GM19468 (cell line): ENCODE measurements around the gene HEXIM2.
"Not testable (repeated sequence)": the region's sequence is repeated elsewhere in the genome, so short reads cannot be mapped to it uniquely, and the experiment has no call there.

Experiments used
- ATAC-seq: cut with Tn5 transposase; IDR thresholded peaks from one replicate; pipeline ENCODE4 v1.9.1; 2021; ENCODE audit warnings: mild to moderate bottlenecking, moderate library complexity, moderate number of reproducible peaks; ENCODE audit not compliant: unreplicated experiment; ENCODE audit errors: extremely low read depth

Gene HEXIM2, protein sequence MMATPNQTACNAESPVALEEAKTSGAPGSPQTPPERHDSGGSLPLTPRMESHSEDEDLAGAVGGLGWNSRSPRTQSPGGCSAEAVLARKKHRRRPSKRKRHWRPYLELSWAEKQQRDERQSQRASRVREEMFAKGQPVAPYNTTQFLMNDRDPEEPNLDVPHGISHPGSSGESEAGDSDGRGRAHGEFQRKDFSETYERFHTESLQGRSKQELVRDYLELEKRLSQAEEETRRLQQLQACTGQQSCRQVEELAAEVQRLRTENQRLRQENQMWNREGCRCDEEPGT

DNA sequence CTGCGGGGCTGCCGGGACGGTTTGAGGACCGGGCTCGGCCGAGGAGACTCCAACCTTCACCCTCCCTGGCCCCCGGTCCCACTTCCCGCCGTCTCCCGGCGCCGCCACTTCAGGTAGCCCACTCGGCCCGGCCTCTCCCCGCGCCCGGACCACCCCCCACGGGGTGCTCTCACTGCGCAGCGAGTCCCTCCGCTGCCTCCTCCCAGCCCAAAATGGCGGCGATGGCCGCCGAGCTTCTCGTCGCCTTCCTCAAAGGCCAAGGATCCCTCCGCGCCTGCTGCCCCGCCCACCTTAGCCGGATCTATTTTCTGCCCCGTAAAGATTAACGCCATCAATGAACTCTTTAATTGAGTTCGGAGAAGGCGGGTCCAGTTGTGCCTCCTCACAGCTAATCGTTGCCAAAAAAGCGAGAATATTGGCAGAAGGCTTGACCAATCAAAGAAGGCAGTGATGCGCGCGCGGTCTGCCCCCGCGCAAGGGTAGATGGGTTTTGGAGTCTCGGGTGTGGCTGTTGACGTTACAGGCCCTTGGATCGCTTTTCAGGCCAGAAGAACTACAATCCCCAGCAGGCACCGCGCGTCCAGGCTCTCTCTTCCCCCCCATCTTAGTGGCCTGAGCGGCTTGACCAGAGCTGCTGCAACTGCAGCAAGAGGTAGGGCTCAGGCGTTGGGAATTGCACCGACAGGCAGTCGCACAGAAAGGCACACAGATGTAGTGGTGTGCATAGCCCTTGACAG lies at the start of gene HEXIM2:
Gene HEXIM2, plus strand, starts transcription at position 588 of the 737 bp plus-strand sequence. CDS start 919 bp downstream, outside the sequence.
- peak; percentile 87 for ATAC-seq

DNA sequence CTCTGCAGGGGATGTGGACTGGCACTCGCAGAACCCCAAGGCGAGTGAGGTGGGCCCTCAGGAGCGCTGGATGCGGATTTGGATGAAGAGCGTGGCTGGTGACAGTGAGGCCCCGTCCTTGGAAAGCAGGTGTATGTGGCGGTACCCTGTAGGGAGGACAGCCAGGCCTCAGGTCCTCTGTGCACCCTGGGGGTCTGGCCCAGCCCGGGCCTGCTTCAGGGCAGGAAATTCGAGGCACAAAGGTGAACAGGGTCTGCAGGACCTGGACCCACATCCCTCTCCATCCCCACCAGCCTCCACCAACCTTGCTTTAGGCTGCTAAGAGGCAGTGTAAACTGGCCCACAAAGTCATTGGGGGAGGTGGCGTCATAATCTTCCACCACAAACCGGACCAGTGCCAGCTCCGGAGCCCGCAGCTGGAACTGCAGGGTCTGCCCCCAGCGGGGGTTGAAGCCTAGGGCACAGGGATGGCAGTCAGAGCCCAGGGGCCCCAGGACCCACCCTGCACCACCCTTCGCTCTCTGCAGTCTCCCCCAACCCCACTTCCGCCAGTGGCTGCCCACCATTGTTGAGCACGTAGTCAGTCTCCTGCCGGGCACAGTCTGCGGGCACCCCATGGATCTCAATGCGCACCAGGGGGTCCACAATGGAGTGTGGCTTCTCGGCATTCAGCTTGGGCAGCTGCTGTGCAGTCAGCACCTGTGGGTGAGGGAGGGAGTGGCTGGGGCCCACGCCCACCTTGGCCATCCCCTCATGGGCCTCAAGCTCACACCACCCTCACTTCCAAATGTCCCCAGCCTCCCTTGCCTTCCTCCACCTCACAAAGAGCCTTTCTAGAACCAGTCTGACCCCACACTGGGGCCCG lies 48.9 kb upstream of the HEXIM2 start:
- no peak for ATAC-seq

DNA sequence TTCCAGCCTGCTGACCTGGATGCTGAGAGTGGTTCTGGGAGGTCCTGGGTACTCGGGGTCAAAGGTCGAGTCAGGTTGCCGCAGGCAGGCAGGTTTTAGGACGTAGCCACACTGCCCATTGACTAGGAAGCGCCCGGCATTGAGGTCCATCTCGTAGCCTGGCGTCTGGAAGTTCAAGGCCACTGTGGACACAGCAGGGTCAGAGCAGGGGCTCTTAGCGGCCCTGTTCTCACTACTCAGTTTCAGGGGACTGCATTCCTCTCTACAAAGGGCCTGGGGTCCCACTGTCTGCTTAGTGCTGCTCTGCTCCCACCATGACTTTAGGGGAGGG lies 48.3 kb upstream of the HEXIM2 start:
- ATAC-seq = no peak

DNA sequence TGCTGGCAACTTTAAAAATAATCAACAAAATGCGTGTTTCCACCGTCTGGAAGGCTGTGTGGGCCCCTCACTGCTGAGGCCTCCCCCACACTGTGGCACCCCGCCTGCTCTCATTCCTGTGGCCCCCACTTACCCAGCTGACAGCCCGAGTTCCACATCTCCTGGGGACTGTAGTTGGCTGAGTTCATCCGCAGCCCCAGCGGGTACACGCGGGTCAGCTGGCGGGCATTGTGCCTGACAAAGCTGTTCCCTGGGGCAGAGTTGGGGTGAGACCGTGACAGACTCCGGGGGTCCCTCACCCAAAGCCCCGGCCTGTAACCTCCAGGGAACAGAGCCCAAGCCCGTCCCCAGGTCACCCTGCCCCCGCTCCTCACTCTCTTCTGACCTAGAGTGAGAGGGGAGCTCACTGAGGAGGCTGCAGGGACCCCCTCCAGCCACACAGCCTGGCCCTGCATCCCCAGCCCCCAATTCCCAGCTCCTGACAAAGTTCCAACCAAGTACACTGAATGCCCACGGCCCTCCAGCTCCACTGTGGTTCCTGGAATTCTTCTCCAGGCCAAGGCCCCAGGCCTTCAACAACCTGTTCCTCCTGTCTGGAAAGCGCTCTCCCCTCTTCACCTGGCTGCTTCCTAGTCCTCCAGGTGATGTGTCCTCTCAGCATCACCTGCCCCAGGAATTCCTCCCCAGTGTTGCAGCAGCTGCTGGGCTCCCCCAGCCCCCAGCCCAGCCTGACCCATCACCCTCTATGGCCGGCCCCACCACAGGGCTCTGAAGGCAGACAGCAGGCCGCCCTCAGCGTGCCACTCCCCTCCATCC lies 47.4 kb upstream of the HEXIM2 start:
- ATAC-seq = no peak

DNA sequence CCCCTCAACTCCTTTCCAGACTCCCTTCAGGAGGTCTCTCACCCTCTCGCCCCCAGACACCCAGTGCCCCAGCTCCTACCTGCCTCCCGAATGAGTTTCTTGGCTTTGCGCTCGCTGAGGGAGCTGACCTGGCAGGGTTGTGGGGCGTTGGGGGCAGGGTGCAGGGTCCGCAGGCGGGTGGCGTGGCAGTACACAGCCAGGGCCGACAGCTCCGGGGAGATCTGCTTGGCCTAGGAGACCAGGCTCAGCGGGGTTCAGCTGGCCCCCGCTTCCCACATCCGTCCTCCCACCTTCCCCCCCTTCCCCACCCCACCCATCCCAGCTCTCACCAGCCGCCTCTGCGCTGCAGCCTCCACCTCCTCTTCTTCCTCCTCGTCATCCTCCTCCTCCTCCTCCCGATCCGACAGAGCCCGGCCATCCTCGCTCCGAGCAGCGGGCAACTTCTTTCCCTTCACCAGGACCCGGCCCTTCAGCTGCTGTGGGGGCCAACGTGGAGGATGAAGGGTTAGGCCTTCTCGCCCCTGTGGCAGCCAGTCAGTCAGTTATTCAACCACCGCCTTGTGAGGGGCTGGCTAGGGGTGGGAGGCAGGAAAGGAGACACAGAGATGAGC lies 46.6 kb upstream of the HEXIM2 start:
- no peak for ATAC-seq

DNA sequence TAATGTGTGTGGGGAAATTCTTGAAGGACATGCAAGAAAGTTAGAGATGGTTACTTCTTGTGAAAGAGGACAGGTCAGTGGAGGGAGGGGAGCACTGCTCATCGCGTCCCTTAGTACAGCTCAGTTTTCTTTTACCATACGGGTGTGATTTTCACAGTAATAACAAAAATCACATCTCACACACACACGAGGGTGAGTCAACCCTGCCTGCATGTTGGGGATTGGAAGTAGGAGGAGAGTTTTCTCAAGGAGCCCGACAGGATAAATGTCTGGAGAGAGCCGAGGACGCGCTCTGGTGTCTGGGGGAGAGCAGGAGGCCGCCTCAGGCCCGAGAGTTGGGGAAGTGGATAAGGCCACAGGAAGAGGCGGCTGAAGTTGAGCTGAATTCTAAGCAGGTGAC lies 45.8 kb upstream of the HEXIM2 start:
- no peak for ATAC-seq

DNA sequence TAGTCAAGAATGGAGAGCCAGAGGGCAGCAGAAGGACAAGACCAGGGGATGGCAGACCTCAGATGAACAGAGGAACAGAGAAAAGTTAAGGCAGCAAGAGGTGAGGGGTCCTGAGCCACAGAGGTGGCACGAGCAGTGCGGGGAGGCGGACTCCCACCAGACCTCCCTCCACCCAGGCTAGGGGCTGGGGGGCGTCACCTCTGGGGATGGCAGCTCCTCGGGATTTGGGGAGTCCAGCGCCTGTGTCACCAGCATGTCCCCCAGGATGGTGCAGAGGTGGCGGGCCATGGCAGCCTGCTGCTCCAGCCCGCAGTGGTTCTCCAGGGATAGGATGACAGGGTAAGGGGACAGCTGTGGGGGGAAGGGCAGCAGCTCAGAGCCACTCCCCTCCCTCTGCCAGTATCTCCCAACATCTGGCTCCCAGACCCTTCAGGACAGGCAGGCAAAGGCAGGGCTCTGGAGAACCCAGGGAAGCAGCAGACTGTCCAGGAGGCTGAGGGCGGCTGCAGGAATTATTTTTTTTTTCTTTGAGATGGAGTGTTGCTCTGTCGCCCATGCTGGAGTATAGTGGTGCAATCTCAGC lies 45.1 kb upstream of the HEXIM2 start:
- no peak for ATAC-seq

DNA sequence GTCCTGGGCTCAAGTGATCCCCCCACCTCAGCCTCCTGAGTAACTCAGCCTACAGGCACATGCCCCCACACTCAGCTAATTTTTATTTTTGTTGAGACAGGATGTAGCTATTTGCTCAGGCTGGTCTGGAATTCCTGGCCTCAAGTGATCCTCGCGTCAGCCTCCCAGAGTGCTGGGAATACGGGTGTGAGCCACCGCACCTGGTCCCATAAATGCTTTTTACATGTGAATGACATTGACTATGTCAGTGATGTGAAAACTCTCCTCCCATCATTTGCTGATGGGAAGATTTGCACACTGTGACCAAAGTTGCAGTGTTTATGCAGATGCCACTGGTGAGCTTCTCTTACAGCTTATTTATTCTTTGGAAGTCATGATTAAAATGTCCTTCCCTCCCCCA lies 44.3 kb upstream of the HEXIM2 start:
- ATAC-seq = no peak

DNA sequence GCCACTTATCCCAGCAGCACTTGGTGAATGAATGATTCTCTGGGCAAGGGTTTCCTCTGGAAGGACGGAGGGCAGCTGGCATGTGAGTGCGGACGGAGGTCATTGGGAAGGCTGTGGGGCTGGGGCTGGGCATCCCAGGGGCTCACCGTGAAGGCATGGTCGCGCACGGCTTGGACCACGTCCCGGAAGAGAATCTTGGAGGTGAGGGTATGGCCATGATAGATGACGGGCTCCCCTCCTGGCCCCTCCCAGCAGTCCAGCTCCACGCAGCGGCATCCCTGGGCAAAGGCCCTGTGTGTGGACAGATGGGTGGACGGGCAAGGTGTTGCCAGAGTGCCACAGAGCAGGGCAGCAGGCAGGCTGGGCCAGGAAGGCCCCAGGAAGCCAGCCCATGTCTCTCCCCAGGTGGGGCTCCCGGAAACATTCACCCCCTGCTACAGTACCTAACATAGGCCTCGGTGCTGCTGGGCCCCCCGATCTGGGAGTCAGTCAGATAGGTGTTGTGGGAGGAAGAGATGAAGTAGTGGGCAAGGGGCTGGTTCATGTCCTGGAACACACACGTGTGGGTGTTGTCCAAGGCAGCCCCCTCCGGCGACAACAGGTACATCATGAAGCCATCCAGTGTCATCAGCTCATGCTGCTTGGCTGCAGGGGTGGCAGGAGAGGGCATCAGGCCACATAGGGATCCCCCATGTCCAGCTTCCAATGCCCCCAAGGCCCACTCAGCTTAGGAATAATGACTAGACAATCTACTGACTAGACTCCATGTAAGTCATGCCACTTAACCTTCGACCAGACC lies 43.6 kb upstream of the HEXIM2 start:
- ATAC-seq = no peak

DNA sequence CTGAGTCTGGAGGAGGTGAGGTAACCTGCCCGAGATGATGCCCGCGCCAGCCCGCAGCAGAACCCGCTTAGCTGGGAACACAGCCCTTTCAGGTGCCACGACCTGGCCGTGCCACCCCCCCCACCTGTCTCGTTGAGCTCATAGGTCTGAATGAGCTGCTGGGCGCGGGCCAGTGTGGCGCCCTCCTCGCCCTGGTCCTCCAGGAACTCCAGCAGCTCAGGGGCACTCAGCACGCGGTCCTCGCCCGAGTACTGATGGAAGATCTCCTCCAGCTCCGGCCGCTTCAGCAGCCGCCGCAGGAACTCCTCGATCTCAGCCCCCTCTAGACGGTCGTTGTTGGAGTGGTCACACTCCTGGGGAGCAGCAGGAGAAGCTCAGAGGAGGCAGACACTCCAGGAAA lies 43.0 kb upstream of the HEXIM2 start:
- no peak for ATAC-seq

DNA sequence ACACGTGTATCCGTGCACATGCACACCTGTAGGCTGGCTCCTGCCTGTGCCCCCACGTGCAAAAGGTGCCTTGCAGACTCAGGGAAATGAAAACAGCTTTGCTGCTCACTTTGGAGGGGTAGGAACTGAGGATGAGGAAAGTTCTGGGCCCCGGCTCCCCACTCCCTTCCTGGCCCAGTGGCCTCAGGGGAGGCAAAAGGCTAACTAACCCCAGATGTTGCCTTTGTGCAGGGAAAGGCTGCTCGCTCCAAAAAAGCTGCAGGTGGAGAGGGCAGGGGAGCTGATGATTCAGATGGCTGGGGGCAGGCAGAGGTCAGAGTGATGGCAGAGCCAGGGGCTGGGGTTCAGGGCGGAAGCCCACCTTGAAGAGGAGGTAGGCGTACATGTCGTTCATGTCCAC lies 41.7 kb upstream of the HEXIM2 start:
- ATAC-seq = no peak

DNA sequence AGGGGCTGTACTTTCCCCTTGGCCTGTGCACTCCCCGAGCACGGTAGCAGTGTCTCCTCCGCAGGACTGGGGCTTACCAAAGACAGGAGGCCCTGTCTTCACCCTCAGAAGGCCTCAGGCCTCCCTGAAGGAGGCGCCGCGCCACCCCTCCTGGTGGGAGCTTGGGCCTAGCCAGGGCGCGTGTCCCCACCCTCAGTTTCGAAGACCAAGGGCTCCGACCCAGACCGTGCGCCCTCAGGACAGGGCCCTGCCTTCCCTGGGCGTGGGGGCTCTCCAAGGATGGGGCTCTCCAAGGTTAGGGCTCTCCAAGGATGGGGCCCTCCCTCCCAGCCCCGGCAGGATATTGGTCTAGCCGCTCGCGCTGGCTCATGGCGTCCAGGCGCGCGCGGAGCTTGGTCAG lies 41.1 kb upstream of the HEXIM2 start:
- no peak for ATAC-seq

DNA sequence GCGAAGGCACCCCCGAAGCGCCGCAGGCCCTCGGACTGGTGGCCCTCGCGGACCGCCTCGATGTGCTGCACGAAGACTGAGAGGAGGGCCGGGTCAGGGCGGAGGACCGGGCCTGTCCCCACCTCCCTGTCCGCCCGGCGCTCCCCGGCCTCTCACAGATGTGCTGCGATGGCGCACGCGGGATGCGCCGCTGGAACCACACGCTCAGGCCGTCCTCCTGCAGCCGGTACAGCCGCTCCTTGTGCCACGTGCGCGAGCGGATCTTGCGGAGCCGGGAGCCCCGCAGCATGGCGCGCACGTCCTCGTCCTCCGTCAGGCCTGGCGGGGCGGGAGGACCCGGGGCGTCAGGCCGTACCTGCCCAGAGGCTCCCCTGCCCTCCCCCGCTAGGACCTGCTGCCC lies 40.6 kb upstream of the HEXIM2 start:
- ATAC-seq = no peak

DNA sequence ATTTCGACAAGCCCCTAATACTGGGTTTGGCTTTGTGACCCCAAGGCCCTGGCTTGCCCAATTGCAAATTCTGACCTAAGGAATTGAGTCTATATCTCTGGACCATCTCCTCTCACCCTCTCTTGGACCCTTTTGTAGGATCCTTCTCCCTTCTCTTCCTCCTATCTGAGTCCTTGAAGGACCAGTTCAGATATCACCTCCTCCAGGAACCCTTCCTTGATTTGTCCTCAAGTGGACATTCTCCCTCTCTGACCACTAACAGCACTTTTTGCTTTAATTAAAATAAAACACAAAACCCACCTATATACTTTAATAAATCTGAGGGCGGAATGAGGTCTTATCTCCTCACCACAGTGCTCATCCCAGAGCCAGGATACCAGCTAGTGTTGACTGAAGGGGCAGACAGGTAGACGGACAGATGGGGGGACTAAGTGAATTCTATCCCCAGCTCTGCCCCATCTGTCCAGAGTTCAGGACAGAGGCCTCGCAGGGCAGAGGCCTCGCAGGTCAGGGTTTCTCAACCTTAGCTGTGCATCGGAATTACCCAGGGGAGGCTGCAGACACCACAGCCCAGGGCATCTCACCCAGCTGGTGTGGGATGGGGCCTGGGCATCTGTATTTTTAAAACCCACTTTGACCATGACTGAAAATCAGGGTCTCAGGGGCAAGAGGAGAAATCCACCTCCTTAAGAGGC lies 38.5 kb upstream of the HEXIM2 start:
- no peak for ATAC-seq

DNA sequence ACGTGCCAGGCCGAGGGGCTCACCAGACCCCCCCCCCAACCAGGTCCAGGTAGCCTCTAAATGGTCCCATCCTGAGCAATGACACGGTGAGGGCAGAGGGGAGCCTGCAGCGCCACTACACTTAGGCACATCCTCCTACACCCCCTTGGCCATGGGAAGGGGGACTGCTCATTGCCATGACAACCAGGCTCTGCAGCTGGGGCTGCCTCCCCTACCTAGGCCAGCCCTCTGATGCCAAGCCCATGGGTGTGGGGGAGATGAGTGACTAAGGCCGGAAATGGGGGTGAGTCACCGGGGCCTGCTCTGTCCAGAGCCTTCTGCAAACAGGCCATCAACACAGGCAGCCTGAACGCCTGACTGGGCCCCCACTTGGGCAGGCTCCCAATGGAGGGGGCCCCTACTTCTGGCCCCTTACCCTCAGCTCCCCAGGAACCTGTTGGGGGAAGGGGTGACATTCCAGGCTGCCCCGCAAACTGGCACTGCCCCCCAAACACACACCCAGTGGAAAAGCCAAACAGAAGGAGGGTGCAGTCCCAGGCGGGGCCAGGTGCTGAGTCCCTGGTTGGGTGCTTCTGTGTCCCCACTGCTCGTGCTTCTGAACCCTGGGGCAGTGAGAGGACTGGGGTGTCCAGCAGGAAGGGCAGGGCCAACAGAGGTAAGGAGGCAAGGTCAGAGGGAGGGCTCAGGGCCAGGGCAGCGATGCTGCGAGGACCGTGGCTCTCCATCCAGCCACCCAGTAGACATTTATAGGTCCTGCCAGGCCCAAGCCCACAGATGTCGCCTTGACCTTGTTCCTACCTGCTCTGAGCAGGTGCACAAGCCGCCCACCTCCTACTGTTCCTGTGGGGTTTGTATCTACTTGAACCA lies 37.5 kb upstream of the HEXIM2 start:
- ATAC-seq = no peak

DNA sequence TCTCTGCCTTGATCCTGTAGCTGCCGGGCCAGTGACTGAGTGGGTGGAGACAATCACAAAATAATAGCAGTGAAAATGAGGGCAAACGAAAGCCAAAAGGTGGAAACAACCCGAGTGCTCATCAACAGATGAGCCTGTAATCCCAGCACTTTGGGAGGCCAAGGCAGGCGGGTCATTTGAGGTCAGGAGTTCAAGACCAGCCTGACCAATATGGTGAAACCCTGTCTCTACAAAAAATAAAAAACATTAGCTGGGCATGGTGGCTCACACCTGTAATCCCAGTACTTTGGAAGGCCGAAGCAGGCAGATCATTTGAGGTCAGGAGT lies 36.9 kb upstream of the HEXIM2 start:
- ATAC-seq = not testable (repeated sequence)

DNA sequence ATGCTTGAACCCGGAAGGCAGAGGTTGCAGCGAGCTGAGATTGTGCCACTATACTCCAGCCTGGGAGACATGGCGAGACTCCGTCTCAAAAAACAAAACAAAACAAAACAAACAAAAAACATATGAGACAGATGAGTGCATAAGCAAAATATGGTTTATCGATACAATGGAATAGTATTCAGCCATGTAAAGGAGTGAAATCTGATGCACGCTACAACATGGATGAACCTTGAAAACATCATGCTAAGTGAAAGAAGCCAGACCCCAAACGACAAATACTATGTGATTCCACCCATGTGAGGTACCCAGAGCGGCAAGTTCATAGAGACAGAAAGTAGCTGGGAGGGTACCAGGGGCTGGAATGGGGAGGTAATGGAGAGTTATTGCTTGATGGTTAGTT lies 36.2 kb upstream of the HEXIM2 start:
- ATAC-seq = no peak
